Activated T-helper 1 cell treated with anti-CD3 and anti-CD28 coated beads, Interleukin-12 subunit alpha, Interleukin-12 subunit beta, Interleukin-2, Interleukin-4 antibody, amounts not matched to agents 30 ng/mL and 10 ng/mL and 1 ng/mL, durations not matched to agents 14 hours and 24 hours and 36 hours (primary cell): ENCODE data around the gene KRTAP10-1. TPM values are rescaled to one million over a fixed set of nuclear protein-coding genes. Genes with fewer than 3 reads are reported as not detected.

Source experiments
- DNase-seq: peaks from one replicate; pipeline ENCODE4 v3.0.0; 2021; ENCODE audit warnings: low spot score
- H3K27ac Mint-ChIP-seq: one replicate; pipeline ENCODE4 v1.8.0; 2021; ENCODE audit warnings: mild to moderate bottlenecking, mixed read lengths
- H3K27me3 Mint-ChIP-seq: one replicate; pipeline ENCODE4 v1.8.0; 2022; ENCODE audit warnings: mild to moderate bottlenecking, moderate library complexity, mixed read lengths; ENCODE audit not compliant: insufficient read depth
- H3K36me3 Mint-ChIP-seq: one replicate; pipeline ENCODE4 v1.8.0; 2021; ENCODE audit warnings: low read depth, mixed read lengths
- H3K4me1 Mint-ChIP-seq: one replicate; pipeline ENCODE4 v1.8.0; 2021; ENCODE audit warnings: low read depth, mixed read lengths
- H3K4me3 Mint-ChIP-seq: one replicate; pipeline ENCODE4 v1.8.0; 2021; ENCODE audit warnings: mild to moderate bottlenecking, moderate library complexity, mixed read lengths
- H3K9me3 Mint-ChIP-seq: one replicate; pipeline ENCODE4 v1.8.0; 2021; ENCODE audit warnings: mixed read lengths
- intact Hi-C: fragments of 100-400 bp; cut with micrococcal nuclease; formaldehyde crosslinking; loops from one replicate; pipeline ENCODE4 v1.15.1; 2024
- total RNA-seq: library from RNA; stranded (reverse); gene quantifications from 2 replicates; pipeline ENCODE4 v1.2.3, GENCODE V29; 2022

KRTAP10-1 gene
- total RNA-seq, 1 donor from 2014 or later, result not detected

GRCh38 chr21:44518686-44519085 is 21.3 kb downstream of the KRTAP10-1 start:
- Mint-ChIP-seq H3K27ac (no peak overlapping the region), H3K27me3 (no peaks in the 10 kb centered on the region), H3K36me3 (no peaks in the 10 kb centered on the region), H3K4me1 (peaks cover 4% of the 10 kb centered on the region), H3K4me3 (no peak overlapping the region), H3K9me3 (no peaks in the 10 kb centered on the region)
- intact Hi-C loops, result no loop called here
- no peak for DNase-seq

GRCh38 chr21:44517175-44517899 is 22.7 kb downstream of the KRTAP10-1 start:
- peaks cover 4% of the 10 kb centered on the region for H3K4me1 Mint-ChIP-seq
- intact Hi-C loops, result no loop called here
- H3K27ac Mint-ChIP-seq, result no peak overlapping the region
- H3K4me3 Mint-ChIP-seq, result peak overlapping the region; percentile 43
- no peaks in the 10 kb centered on the region for H3K36me3 Mint-ChIP-seq
- DNase-seq, result peak; percentile 14
- H3K9me3 Mint-ChIP-seq, result no peaks in the 10 kb centered on the region
- no peaks in the 10 kb centered on the region for H3K27me3 Mint-ChIP-seq

DNA sequence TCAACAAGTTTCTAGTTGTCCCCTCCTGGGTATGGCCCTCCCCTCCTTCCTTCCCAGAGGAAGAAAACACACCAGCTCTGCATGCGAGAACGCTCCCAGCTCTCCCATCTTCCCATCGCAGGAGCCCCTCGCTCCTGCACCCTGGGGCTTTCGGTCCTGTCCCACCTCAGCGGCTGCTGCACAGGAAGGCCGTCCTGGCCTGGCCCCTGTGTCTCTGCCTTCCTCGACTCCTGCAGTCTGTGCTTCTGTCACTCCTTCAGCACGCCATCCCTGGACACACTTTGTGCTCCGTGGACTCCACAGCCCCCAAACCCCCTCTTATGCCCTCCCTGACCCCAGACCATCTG is 23.2 kb downstream of the KRTAP10-1 start:
- Mint-ChIP-seq H3K4me1 (peaks cover 4% of the 10 kb centered on the region), H3K27ac (no peak overlapping the region), H3K4me3 (no peak overlapping the region), H3K36me3 (no peaks in the 10 kb centered on the region), H3K9me3 (no peaks in the 10 kb centered on the region), H3K27me3 (no peaks in the 10 kb centered on the region)
- no peak for DNase-seq
- intact Hi-C loops, result no loop called here

GRCh38 chr21:44516342-44516741 is 23.7 kb downstream of the KRTAP10-1 start:
- DNase-seq, result no peak
- intact Hi-C loops, result no loop called here
- Mint-ChIP-seq H3K27me3 (peaks cover 3% of the 10 kb centered on the region), H3K27ac (no peak overlapping the region), H3K4me1 (peaks cover 4% of the 10 kb centered on the region), H3K4me3 (no peak overlapping the region), H3K9me3 (no peaks in the 10 kb centered on the region), H3K36me3 (no peaks in the 10 kb centered on the region)

- Mint-ChIP-seq H3K27ac (no peak overlapping the region), H3K36me3 (no peaks in the 10 kb centered on the region), H3K27me3 (peaks cover 3% of the 10 kb centered on the region), H3K4me1 (peaks cover 4% of the 10 kb centered on the region), H3K9me3 (no peaks in the 10 kb centered on the region), H3K4me3 (no peak overlapping the region)
- no peak for DNase-seq
- intact Hi-C loops, result no loop called here
Observed at GRCh38 chr21:44515359-44516165, 24.4 kb downstream of the KRTAP10-1 start.

DNA sequence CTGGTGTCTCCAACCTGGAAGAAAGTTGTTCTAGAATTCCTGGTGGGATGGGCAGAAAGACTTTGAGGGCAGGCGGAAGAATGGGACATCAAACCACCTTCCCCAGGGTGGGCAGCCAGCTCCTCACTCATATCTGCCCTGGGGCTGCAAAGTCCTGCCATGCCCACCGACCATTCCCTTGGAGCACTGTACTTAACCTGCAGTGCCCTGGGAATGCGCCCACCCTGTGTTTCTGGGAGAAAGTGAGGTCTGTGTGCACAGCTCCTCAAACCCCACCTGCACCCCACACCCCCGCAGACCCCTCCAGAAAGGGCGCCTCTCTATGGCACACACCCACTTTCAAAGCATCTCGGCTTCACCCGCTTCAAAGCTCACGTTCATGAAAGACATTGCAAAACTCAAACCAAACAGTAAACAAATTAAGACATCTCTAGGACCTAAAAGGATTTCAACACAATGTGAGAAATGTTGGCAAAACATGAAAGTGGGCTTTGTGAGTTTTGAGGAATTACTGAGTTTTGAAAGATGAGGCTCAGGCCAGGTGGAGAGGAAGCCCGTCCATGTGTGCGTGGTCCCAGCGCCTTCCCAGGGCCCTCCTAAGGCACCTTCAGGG is 25.1 kb downstream of the KRTAP10-1 start:
- intact Hi-C loops, result no loop called here
- Mint-ChIP-seq H3K4me1 (peaks cover 4% of the 10 kb centered on the region), H3K27ac (no peak overlapping the region), H3K27me3 (peaks cover 3% of the 10 kb centered on the region), H3K9me3 (no peaks in the 10 kb centered on the region), H3K36me3 (no peaks in the 10 kb centered on the region), H3K4me3 (no peak overlapping the region)
- DNase-seq, result no peak

DNA sequence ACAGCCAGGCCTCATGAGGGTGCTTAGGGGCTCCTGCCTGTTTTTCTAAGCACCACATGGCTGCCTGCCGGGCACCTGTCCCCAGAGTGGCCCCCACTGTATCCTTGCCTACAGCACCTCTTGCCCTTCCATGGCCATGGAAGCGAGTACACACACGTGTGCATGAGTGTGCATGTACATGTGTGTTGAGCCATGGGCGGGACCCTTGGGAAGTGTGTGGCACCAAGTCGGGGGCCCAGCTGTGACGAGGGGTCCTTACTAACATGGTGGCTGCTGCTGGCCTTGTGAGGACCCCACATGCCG is 25.8 kb downstream of the KRTAP10-1 start:
- intact Hi-C loops, result no loop called here
- no peak for DNase-seq
- no peak overlapping the region for H3K27ac Mint-ChIP-seq
- no peak overlapping the region for H3K4me3 Mint-ChIP-seq
- peaks cover 3% of the 10 kb centered on the region for H3K27me3 Mint-ChIP-seq
- H3K4me1 Mint-ChIP-seq, result peaks cover 4% of the 10 kb centered on the region
- H3K36me3 Mint-ChIP-seq, result no peaks in the 10 kb centered on the region
- no peaks in the 10 kb centered on the region for H3K9me3 Mint-ChIP-seq

GRCh38 chr21:44513389-44514217 is 26.4 kb downstream of the KRTAP10-1 start:
- H3K4me1 Mint-ChIP-seq, result peaks cover 4% of the 10 kb centered on the region
- no peaks in the 10 kb centered on the region for H3K9me3 Mint-ChIP-seq
- H3K4me3 Mint-ChIP-seq, result no peak overlapping the region
- DNase-seq, result no peak
- intact Hi-C loops, result no loop called here
- H3K27me3 Mint-ChIP-seq, result peaks cover 3% of the 10 kb centered on the region
- no peaks in the 10 kb centered on the region for H3K36me3 Mint-ChIP-seq
- H3K27ac Mint-ChIP-seq, result no peak overlapping the region

DNA sequence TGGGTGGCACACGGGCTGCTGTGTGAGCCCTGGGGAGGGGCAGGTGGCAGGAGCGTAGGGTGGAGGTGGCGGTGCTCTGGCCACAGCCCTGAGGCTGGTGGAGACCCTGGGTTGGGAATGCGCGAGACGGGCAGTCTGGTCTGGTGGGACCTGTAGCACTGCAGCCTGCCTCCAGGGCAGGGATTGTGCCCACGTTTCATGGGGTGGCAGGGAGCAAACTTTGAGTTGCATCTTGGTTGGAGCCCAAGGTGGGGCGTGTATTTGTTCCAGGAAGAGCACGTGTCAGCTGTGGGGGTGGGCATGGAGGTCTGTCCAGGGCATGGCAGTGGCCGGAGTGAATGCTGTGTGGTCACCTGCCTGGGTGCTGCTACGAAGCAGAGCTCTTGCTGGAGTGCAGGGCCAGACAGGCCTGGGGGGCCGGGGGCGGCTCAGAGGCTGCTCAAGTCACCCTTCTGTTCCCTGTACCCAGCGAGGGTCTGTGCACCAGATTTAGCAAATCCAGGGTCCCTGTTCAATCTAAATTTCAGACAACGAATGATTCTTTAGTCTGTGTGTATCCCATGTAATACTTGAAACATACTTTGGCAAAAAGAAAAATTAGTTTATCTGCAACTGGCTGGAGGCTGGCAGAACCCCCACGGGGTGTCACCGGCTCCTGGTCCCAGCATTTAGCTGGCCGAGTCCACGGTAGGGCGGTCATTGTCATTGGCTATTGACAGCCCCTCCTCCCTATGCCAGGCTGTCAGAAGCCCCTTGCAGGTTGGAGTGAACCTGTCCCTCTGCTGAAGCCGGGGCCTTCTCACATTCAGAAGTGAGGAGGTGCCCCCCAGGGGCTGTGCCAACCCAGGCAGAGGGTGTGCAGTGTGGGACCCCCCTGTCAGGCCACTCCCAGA is 27.3 kb downstream of the KRTAP10-1 start:
- intact Hi-C loops, result no loop called here
- DNase-seq, result no peak
- H3K4me1 Mint-ChIP-seq, result peaks cover 4% of the 10 kb centered on the region
- no peaks in the 10 kb centered on the region for H3K36me3 Mint-ChIP-seq
- no peak overlapping the region for H3K27ac Mint-ChIP-seq
- peaks cover 4% of the 10 kb centered on the region for H3K27me3 Mint-ChIP-seq
- H3K4me3 Mint-ChIP-seq, result no peak overlapping the region
- no peaks in the 10 kb centered on the region for H3K9me3 Mint-ChIP-seq

DNA sequence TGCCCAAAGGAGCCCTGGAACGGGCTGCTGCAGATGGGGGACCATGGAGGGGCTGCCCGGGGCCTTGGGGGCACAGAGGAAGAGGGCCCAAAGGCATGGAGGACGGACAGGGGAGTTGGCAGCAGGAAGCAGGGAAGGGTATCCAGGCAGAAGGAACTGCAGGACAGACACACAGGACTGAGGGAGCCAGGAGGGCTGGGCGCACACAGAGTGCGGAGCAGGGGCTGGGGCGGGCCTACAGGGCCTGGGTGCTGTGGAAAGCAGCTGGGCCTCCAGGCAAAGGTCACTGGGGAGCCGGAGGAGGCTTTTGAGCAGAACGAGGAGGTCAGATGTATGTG is 28.1 kb downstream of the KRTAP10-1 start:
- DNase-seq, result no peak
- intact Hi-C loops, result loop anchor here (2.0 kb wide), 2 partner anchors 289 to 363 kb away; partner anchors contain the start of gene UBE2G2
- H3K27me3 Mint-ChIP-seq, result peaks cover 6% of the 10 kb centered on the region
- no peak overlapping the region for H3K27ac Mint-ChIP-seq
- H3K9me3 Mint-ChIP-seq, result no peaks in the 10 kb centered on the region
- peaks cover under 1% of the 10 kb centered on the region for H3K4me1 Mint-ChIP-seq
- no peaks in the 10 kb centered on the region for H3K36me3 Mint-ChIP-seq
- H3K4me3 Mint-ChIP-seq, result no peak overlapping the region

DNA sequence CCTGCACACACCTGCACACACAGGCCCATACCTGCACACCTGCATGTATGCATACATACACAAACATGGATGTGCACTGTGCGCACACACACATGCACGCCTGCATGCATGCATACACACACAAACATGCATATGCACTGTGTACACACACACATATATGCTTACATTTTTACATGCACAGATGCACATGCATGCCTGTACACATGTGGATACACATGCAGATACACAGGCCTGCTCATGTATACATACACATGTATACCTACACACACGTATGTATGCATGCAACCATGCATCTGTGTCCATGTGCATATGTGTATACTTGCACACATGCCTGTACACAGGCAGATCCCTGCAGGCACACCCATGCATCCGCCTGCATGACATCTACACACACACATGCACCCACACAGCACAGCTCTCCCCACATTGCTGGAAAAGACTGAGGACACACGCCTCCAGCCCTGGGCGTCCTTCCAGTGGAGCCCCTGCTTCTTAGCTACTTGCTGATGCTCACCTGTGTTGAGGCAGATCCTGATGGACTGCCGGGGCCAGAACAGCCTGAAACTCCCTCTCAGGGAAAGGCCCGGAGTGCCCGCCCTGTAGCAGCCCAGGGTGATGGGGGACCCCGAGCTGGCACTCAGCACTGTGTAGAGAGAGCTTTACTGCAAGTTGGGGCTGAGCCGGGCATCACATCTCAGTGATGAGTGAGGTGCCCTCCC is 28.6 kb downstream of the KRTAP10-1 start:
- intact Hi-C loops, result loop anchor here (2.0 kb wide), 2 partner anchors 289 to 363 kb away; partner anchors contain the start of gene UBE2G2
- no peaks in the 10 kb centered on the region for H3K9me3 Mint-ChIP-seq
- no peaks in the 10 kb centered on the region for H3K4me1 Mint-ChIP-seq
- DNase-seq, result no peak
- H3K36me3 Mint-ChIP-seq, result no peaks in the 10 kb centered on the region
- peaks cover 6% of the 10 kb centered on the region for H3K27me3 Mint-ChIP-seq
- no peak overlapping the region for H3K27ac Mint-ChIP-seq
- H3K4me3 Mint-ChIP-seq, result no peak overlapping the region
